Sigmoid colon (tissue), 7 donors: ENCODE measurements around the gene TMEM119. TPM values are rescaled to one million over a fixed set of nuclear protein-coding genes. Genes with fewer than 3 reads are reported as not detected.

Experiments
- DNase-seq: peaks from one replicate; pipeline ENCODE4 v3.0.0-alpha.2; 2019
- H3K27ac ChIP-seq, 4 donors: fragments of 200-600 bp; sonication (generic); one replicate each; pipeline ENCODE4 v1.5.1; 2016 to 2019; ENCODE audit warnings: mild to moderate bottlenecking in 1 of 4
- H3K27me3 ChIP-seq, 3 donors: fragments of 200-600 bp; sonication (generic); one replicate each; pipeline ENCODE4 v1.5.1; 2019; ENCODE audit warnings: mild to moderate bottlenecking in 1 of 3
- H3K36me3 ChIP-seq, 4 donors: fragments of 200-600 bp; sonication (generic); one replicate each; pipeline ENCODE4 v1.5.1; 2016 to 2019
- H3K4me1 ChIP-seq, 4 donors: fragments of 200-600 bp; sonication (generic); one replicate each; pipeline ENCODE4 v1.5.1; 2017 to 2019
- H3K4me3 ChIP-seq, 4 donors: fragments of 200-600 bp; sonication (generic); one replicate each; pipeline ENCODE4 v1.5.1; 2017 to 2019; ENCODE audit warnings: mild to moderate bottlenecking in 2 of 4, moderate library complexity in 1 of 4
- H3K9me3 ChIP-seq, 4 donors: fragments of 200-600 bp in 3 of 4; sonication (generic) in 3 of 4; one replicate each; pipeline versions ENCODE4 v1.5.1 to v1.6.1; 2013 to 2019
- EP300 ChIP-seq, 4 donors: sonication (generic); formaldehyde crosslinking; IDR thresholded peaks; one replicate each; pipeline ENCODE4 v1.6.1; 2017; ENCODE audit warnings: antibody characterized with exemption in 4 of 4
- POLR2A ChIP-seq, 2 donors: fragments of 450-650 bp; IDR thresholded peaks; one replicate each; pipeline ENCODE4 v1.6.1; 2016; ENCODE audit warnings: antibody characterized with exemption in 2 of 2, mild to moderate bottlenecking in 2 of 2, moderate library complexity in 2 of 2
- POLR2AphosphoS5 ChIP-seq, 4 donors: sonication (generic); formaldehyde crosslinking; IDR thresholded peaks; one replicate each; pipeline ENCODE4 v1.6.1; 2017; ENCODE audit warnings: antibody characterized with exemption in 4 of 4
- WGBS, 2 donors: extraction: QIAGEN DNeasy Blood & Tissue Kit; methylation state at CpG; one replicate each; pipeline ENCODE4 v1.1.7; 2013; 5-methylcytosine and 5-hydroxymethylcytosine counted together
- intact Hi-C: fragments of 100-400 bp; cut with DNase I; formaldehyde crosslinking; loops from one replicate; pipeline ENCODE4 v1.15.1; 2023
- polyA plus RNA-seq, 3 donors: library from polyadenylated mRNA; stranded (reverse); fragments of 200-250 nt; gene quantifications; one replicate each; pipeline ENCODE4 v1.2.3, GENCODE V29; 2013
- total RNA-seq, 4 donors: library from RNA; depleted of rRNA; stranded (reverse); fragments of >200 nt; gene quantifications; one replicate each; pipeline ENCODE4 v1.1.0, GENCODE V29; 2016
- TF ChIP-seq, protein P1 (sequence below), 4 experiments: fragments of 450-650 bp in 3 of 4; fragments of 200-600 bp in 1 of 4; IDR thresholded peaks; one replicate each; pipeline ENCODE4 v1.5.1; 2016 to 2019; ENCODE audit warnings: antibody characterized with exemption in 4 of 4, mild to moderate bottlenecking in 3 of 4, moderate library complexity in 2 of 4
- donor health status: healthy with polysubstance abuse.
- donor health status: Bipolar disorder and iron deficiency.
- donor health status: healthy.

The TMEM119 gene
- total and polyA plus RNA-seq, 7 donors: 0.95 to 16.9 (median 6.3) TPM

DNA sequence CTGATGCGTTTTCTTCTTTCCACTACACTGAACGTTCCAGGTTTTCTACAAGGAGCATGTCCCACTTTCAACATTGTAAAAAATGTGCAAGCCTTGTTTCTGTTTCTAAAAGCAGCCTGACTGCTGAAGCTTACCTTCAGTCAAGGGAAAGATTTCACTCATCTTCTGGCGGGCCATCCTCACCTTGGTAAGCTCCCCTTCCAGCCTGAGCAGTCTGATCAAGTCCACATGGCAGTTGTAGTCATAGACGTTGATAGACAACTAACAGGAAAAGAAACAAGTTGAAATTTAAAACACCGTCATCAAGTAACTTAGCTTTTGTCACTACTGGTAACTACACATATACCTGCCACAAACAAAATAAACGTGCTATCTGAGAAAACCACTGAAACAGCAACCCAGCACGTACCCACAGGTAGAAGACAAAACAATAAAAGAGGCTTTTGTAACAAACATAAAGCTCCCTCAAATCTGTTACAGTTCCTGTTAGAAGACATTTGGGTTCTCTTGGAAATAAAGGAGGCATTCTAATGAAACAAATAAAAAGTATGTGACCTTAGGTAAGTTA is 48.8 kb downstream of the TMEM119 start:
- DNase-seq: no peak
- intact Hi-C loops: no loop called here
- H3K27ac ChIP-seq: no peak overlapping the region
- H3K4me3 ChIP-seq: no peak overlapping the region
- 64 to 69% methylated on average over 7 of the region's 7 CpGs for WGBS, 2 donors
- H3K4me1 ChIP-seq: peaks cover 0 to 39% (median 9%) of the 10 kb centered on the region in 4 donors
- no peaks in the 10 kb centered on the region for H3K27me3 ChIP-seq
- no peaks in the 10 kb centered on the region for H3K9me3 ChIP-seq
- TF ChIP-seq POLR2A (IDR thresholded peaks at IDR 0.05): no peak
- no peak for TF ChIP-seq EP300 (IDR thresholded peaks at IDR 0.05)
- TF ChIP-seq, protein P1, sequence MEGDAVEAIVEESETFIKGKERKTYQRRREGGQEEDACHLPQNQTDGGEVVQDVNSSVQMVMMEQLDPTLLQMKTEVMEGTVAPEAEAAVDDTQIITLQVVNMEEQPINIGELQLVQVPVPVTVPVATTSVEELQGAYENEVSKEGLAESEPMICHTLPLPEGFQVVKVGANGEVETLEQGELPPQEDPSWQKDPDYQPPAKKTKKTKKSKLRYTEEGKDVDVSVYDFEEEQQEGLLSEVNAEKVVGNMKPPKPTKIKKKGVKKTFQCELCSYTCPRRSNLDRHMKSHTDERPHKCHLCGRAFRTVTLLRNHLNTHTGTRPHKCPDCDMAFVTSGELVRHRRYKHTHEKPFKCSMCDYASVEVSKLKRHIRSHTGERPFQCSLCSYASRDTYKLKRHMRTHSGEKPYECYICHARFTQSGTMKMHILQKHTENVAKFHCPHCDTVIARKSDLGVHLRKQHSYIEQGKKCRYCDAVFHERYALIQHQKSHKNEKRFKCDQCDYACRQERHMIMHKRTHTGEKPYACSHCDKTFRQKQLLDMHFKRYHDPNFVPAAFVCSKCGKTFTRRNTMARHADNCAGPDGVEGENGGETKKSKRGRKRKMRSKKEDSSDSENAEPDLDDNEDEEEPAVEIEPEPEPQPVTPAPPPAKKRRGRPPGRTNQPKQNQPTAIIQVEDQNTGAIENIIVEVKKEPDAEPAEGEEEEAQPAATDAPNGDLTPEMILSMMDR (IDR thresholded peaks at IDR 0.05): no peak
- no peak for TF ChIP-seq POLR2AphosphoS5 (IDR thresholded peaks at IDR 0.05)
- H3K36me3 ChIP-seq: peaks cover 5 to 46% (median 24%) of the 10 kb centered on the region in 4 donors

DNA sequence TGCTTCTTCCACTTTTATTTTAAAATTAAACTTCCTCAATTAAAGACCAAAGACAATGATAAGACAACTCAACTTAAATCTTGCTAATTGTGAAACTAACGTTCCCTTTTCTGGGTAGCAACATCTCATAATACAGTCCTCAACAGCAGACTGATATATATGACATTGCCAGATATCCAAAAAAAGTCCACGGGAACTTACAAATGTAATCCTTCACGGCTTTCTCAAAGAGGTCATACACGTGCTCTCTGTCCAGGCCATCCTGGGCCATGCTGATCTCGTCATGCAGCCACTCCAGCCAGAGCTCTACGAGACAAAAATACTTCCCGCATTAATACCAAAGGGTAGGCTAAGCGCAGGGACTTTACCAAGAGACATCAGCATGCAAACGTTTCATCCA is 50.2 kb downstream of the TMEM119 start:
- Histone ChIP-seq H3K4me1 (peaks cover 0 to 41% (median 10%) of the 10 kb centered on the region in 4 donors), H3K27me3 (no peaks in the 10 kb centered on the region), H3K9me3 (no peaks in the 10 kb centered on the region), H3K4me3 (no peak overlapping the region), H3K27ac (peak overlapping the region in 1 of 4 donors; percentile 13), H3K36me3 (peaks cover 6 to 59% (median 30%) of the 10 kb centered on the region in 4 donors)
- WGBS, 2 donors: 82 to 86% methylated on average over 9 of the region's 9 CpGs
- intact Hi-C loops: no loop called here
- TF ChIP-seq POLR2A (IDR thresholded peaks at IDR 0.05): no peak
- TF ChIP-seq, protein P1 (IDR thresholded peaks at IDR 0.05): no peak
- no peak for TF ChIP-seq EP300 (IDR thresholded peaks at IDR 0.05)
- no peak for TF ChIP-seq POLR2AphosphoS5 (IDR thresholded peaks at IDR 0.05)
- no peak for DNase-seq

DNA sequence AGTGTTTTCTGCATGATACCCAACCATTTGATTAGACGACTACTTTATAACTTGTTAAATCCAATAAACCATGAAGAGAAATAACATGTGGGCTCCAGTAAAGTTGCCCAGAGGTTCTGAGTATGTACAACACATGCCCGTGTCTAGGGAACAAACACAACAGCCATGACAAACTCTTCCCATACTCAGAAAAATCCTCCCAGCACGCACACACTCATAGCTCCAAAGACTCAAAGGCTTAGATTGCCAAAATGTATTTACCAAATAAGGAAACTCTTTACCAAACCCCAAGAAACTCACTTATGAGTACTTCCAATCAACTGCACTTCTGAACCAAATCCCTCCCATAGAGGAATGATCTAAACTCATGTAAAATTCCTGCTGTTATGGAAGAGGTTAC is 54.2 kb downstream of the TMEM119 start:
- peaks cover 6 to 73% (median 30%) of the 10 kb centered on the region in 4 donors for H3K36me3 ChIP-seq
- TF ChIP-seq, protein P1 (IDR thresholded peaks at IDR 0.05): no peak
- TF ChIP-seq POLR2AphosphoS5 (IDR thresholded peaks at IDR 0.05): no peak
- TF ChIP-seq POLR2A (IDR thresholded peaks at IDR 0.05): no peak
- no peak for TF ChIP-seq EP300 (IDR thresholded peaks at IDR 0.05)
- no peaks in the 10 kb centered on the region for H3K9me3 ChIP-seq
- H3K4me1 ChIP-seq: peaks cover 0 to 22% (median 8%) of the 10 kb centered on the region in 4 donors
- no peaks in the 10 kb centered on the region for H3K27me3 ChIP-seq
- WGBS, 2 donors: 87 to 93% methylated on average over 3 of the region's 3 CpGs
- intact Hi-C loops: no loop called here
- H3K27ac ChIP-seq: no peak overlapping the region
- DNase-seq: no peak
- no peak overlapping the region for H3K4me3 ChIP-seq

DNA sequence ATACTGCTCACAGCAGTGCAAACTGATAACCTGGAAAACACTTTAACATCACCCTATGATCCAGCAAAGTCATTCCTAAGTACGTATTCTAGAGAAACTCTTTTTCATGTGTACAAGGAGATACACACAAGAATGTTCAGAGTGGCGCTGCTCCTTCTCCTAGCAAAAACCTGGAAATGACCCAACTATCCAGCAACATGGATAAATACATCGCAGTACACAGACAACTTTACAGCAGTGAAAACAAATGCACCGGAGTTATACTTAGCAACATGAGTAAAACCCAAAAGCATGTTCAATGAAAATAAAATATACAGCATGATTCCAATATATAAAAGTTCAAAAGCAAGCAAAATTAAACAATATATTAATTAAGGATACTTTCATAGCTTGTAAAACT is 55.6 kb downstream of the TMEM119 start:
- H3K4me3 ChIP-seq: no peak overlapping the region
- H3K27ac ChIP-seq: peak overlapping the region in 1 of 4 donors; percentile 55
- peaks cover 9 to 72% (median 32%) of the 10 kb centered on the region in 4 donors for H3K36me3 ChIP-seq
- intact Hi-C loops: no loop called here
- TF ChIP-seq POLR2A (IDR thresholded peaks at IDR 0.05) (no peak), EP300 (IDR thresholded peaks at IDR 0.05) (no peak)
- WGBS, 2 donors: 89 to 91% methylated on average over 4 of the region's 4 CpGs
- no peak for DNase-seq
- H3K9me3 ChIP-seq: no peaks in the 10 kb centered on the region
- no peaks in the 10 kb centered on the region for H3K27me3 ChIP-seq
- peaks cover 0 to 12% (median 8%) of the 10 kb centered on the region in 4 donors for H3K4me1 ChIP-seq

Other genes with a start within 250 kb of the TMEM119 start
- gene FICD, start 82.8 kb downstream of the TMEM119 start, total RNA-seq: 1 to 10 TPM; 2.9 to 5.4 (median 4.1) TPM
- gene FICD, start 82.8 kb downstream of the TMEM119 start, polyA plus RNA-seq: 1 to 10 TPM in 2 of 3 donors, not detected in 1; 1.2 to 2.9 TPM
- 10 to 100 TPM; 45.3 to 69.1 (median 51.8) TPM for gene SART3, start 36.9 kb downstream of the TMEM119 start, total RNA-seq
- gene SART3, start 36.9 kb downstream of the TMEM119 start, polyA plus RNA-seq: 10 to 100 TPM; 15.3 to 29.9 (median 18.0) TPM
- gene ISCU, start 35.5 kb downstream of the TMEM119 start, total RNA-seq: 100 to 1,000 TPM; 197 to 294 (median 260) TPM
- 100 to 1,000 TPM; 117 to 243 (median 187) TPM for gene ISCU, start 35.5 kb downstream of the TMEM119 start, polyA plus RNA-seq
- gene SELPLG, start 35.8 kb upstream of the TMEM119 start, total RNA-seq: 1 to 10 TPM; 6.1 to 10.0 (median 7.6) TPM
- 10 to 100 TPM in 1 of 3 donors, 1 to 10 TPM in 2; 1.8 to 26.1 (median 6.7) TPM for gene SELPLG, start 35.8 kb upstream of the TMEM119 start, polyA plus RNA-seq
- gene CORO1C, start 133.4 kb upstream of the TMEM119 start, total RNA-seq: 100 to 1,000 TPM; 247 to 569 (median 360) TPM
- gene CORO1C, start 133.4 kb upstream of the TMEM119 start, polyA plus RNA-seq: 10 to 100 TPM; 38.4 to 50.2 (median 49.2) TPM